Osteoblast (primary cell): ENCODE data around the gene IL1RL2. TPM values are rescaled to one million over a fixed set of nuclear protein-coding genes. Genes with fewer than 3 reads are reported as not detected.

ENCODE experiments used
- DNase-seq: peaks from one replicate; pipeline ENCODE4 v3.0.0; 2011; ENCODE audit warnings: low spot score, mixed read lengths; ENCODE audit not compliant: insufficient read length; ENCODE audit errors: missing footprints
- H2AFZ ChIP-seq: 2 replicates; pipeline ENCODE4 v1.6.0; 2011; ENCODE audit warnings: mild to moderate bottlenecking, low read length
- H3K27ac ChIP-seq: 2 replicates; pipeline ENCODE4 v1.5.1; 2011; ENCODE audit warnings: mild to moderate bottlenecking, low read depth, low read length, moderate library complexity
- H3K27me3 ChIP-seq: 2 replicates; pipeline ENCODE4 v1.6.0; 2012; ENCODE audit warnings: mild to moderate bottlenecking, control low read depth, inconsistent platforms, low read length, moderate library complexity; ENCODE audit not compliant: insufficient read depth
- H3K36me3 ChIP-seq: 2 replicates; pipeline ENCODE4 v1.5.1; 2011; ENCODE audit warnings: mild to moderate bottlenecking, low read length, control low read depth, moderate library complexity; ENCODE audit not compliant: insufficient read depth
- H3K4me1 ChIP-seq: 2 replicates; pipeline ENCODE4 v1.5.1; 2011; ENCODE audit warnings: mild to moderate bottlenecking, low read length, control low read depth, moderate library complexity; ENCODE audit not compliant: insufficient read depth
- H3K4me2 ChIP-seq: 2 replicates; pipeline ENCODE4 v1.6.0; 2011; ENCODE audit warnings: mild to moderate bottlenecking, low read length; ENCODE audit not compliant: insufficient read depth
- H3K4me3 ChIP-seq: fragments of 200-600 bp; sonication (generic); 3 replicates; pipeline ENCODE4 v1.5.1; 2012; ENCODE audit warnings: mild to moderate bottlenecking, low read length, inconsistent platforms; ENCODE audit not compliant: insufficient read depth
- H3K79me2 ChIP-seq: 2 replicates; pipeline ENCODE4 v1.6.0; 2012; ENCODE audit warnings: mild to moderate bottlenecking, low read length, control low read depth, inconsistent platforms; ENCODE audit not compliant: insufficient read depth
- H3K9me3 ChIP-seq: 2 replicates; pipeline ENCODE4 v1.5.1; 2011; ENCODE audit warnings: low read depth, low read length, control low read depth
- H4K20me1 ChIP-seq: 2 replicates; pipeline ENCODE4 v1.6.0; 2012; ENCODE audit warnings: mild to moderate bottlenecking, low read length, control low read depth; ENCODE audit not compliant: insufficient read depth
- total RNA-seq: library from RNA; depleted of rRNA; stranded (reverse); fragments of >200 nt; gene quantifications from 2 replicates; pipeline ENCODE4 v1.2.3, GENCODE V29; 2012
- TF ChIP-seq, protein P1 (sequence below): IDR thresholded peaks from 2 replicates; pipeline ENCODE4 v1.5.1; 2011; ENCODE audit warnings: mild to moderate bottlenecking, low read depth, low read length, moderate library complexity; ENCODE audit errors: extremely low read depth

The IL1RL2 gene
- total RNA-seq, 1 donor, result 0.72 TPM

DNA sequence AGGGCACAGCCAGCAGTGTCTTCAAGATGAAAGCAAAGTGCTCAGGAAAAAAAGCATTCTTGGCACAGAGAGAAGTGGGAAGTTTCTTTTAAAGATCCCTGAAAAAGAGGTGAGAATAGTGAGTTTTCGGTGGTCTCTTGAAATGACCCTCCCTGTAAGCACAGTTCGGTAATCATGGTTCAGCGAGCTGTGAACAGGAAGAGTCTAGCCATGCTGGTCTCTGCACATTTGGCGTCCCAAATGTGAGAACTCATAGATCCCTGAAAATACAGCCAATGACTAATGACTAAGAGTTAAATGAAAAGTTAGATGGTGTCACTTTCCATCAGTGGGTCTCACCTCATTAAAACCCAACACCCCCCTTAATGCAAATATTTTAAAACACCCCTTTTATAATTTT is 40.9 kb upstream of the IL1RL2 start:
- Histone ChIP-seq H3K4me3 (no peak overlapping the region), H4K20me1 (peaks cover 19% of the 10 kb centered on the region), H3K27ac (no peak overlapping the region), H3K79me2 (peaks cover 81% of the 10 kb centered on the region), H3K27me3 (no peaks in the 10 kb centered on the region), H3K4me1 (peaks cover 27% of the 10 kb centered on the region), H3K4me2 (no peak overlapping the region), H3K9me3 (peaks cover 25% of the 10 kb centered on the region), H2AFZ (no peak overlapping the region), H3K36me3 (peaks cover 39% of the 10 kb centered on the region)
- DNase-seq, result no peak
- TF ChIP-seq, protein P1, sequence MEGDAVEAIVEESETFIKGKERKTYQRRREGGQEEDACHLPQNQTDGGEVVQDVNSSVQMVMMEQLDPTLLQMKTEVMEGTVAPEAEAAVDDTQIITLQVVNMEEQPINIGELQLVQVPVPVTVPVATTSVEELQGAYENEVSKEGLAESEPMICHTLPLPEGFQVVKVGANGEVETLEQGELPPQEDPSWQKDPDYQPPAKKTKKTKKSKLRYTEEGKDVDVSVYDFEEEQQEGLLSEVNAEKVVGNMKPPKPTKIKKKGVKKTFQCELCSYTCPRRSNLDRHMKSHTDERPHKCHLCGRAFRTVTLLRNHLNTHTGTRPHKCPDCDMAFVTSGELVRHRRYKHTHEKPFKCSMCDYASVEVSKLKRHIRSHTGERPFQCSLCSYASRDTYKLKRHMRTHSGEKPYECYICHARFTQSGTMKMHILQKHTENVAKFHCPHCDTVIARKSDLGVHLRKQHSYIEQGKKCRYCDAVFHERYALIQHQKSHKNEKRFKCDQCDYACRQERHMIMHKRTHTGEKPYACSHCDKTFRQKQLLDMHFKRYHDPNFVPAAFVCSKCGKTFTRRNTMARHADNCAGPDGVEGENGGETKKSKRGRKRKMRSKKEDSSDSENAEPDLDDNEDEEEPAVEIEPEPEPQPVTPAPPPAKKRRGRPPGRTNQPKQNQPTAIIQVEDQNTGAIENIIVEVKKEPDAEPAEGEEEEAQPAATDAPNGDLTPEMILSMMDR, result no peak

DNA sequence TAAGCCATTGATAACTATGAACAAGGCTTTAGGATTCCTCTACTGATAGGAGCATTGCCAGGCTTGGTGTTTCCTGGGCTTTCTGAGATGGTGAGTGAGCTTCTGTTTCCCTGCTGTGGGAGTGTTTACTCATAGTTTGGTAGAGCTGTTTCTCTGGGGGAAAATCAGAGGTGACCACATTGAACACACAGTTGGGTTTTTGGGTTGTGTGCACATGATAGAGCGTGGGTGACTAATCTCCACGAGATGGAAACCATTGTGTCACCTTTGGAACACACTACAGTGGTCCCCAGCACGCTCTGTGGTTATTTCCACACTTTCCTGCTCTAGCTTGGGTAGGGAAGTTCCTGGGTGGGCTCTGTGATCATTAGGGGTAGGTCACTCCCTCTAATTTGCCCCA is 38.9 kb upstream of the IL1RL2 start:
- Histone ChIP-seq H4K20me1 (peaks cover 27% of the 10 kb centered on the region), H3K36me3 (peaks cover 42% of the 10 kb centered on the region), H3K27ac (peak overlapping the region; percentile 64), H3K9me3 (peaks cover 25% of the 10 kb centered on the region), H3K27me3 (no peaks in the 10 kb centered on the region), H2AFZ (no peak overlapping the region), H3K79me2 (peaks cover 93% of the 10 kb centered on the region), H3K4me2 (no peak overlapping the region), H3K4me3 (no peak overlapping the region), H3K4me1 (peaks cover 15% of the 10 kb centered on the region)
- no peak for DNase-seq
- TF ChIP-seq, protein P1, result no peak

DNA sequence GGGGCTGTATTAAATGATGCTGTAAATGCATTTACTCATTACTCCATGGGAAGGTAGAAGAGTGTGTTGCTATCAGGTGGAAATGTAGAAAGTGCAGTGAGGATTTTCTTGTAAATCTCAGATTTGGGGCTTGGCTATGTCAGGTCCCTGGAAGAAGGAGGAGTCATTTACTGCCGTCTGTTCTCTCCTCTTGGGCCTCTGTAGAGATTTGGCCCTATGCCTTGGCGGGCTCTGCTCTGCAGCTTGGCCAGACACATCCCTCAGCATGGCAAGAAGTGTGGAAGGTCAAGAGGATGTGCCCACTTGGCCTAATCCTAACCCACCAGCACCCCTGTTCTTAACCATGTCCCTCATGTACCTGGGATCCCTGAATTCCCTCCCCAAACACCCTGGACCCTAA is 37.6 kb upstream of the IL1RL2 start:
- Histone ChIP-seq H3K27ac (no peak overlapping the region), H3K4me1 (peaks cover 10% of the 10 kb centered on the region), H3K4me3 (no peak overlapping the region), H3K27me3 (no peaks in the 10 kb centered on the region), H3K4me2 (no peak overlapping the region), H4K20me1 (peaks cover 27% of the 10 kb centered on the region), H2AFZ (no peak overlapping the region), H3K79me2 (peaks cover 90% of the 10 kb centered on the region), H3K9me3 (peaks cover 25% of the 10 kb centered on the region), H3K36me3 (peaks cover 44% of the 10 kb centered on the region)
- DNase-seq, result no peak
- TF ChIP-seq, protein P1, result no peak

DNA sequence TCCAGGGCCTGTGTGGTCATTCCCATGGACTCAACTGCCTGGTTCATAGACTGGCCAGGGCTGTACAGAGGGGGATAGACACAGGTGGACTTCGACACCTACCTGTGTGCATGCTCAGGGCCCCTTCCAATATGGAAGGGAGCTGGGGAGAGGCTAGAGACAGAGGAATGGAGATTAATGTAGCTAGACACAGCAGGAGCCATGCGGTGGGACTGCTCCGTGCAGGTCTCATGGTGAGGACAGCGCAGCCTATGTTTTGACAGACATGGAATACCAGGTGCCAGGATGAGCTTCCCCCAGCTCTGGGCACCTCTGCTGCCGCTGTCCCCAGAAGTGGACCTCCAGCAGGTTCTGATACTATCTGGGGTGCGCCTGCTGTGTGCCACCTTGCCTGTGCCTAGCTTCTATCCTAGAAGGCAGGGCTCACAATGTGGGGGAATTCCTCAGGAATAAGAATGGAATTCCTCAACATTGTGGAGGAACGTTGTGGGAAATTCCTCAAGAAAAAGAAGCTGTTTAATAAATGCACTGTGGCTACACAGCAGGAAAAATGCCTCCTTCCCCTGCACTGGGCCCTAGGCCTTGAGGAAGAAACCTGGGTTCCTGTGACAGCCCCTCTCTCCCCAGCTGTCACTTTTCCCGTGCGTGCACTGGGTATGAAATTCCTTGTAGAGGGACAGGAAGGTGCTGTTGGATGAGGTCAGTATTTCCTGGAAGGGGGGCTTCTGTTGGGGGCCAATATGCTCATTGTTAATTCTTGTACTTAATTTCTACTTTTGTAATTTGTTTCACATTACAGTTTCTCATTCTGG is 37.0 kb upstream of the IL1RL2 start:
- Histone ChIP-seq H4K20me1 (peaks cover 27% of the 10 kb centered on the region), H3K9me3 (peaks cover 20% of the 10 kb centered on the region), H3K79me2 (peaks cover 87% of the 10 kb centered on the region), H3K27me3 (no peaks in the 10 kb centered on the region), H2AFZ (no peak overlapping the region), H3K4me3 (no peak overlapping the region), H3K27ac (no peak overlapping the region), H3K4me1 (peaks cover 10% of the 10 kb centered on the region), H3K36me3 (peaks cover 44% of the 10 kb centered on the region), H3K4me2 (no peak overlapping the region)
- no peak for DNase-seq
- TF ChIP-seq, protein P1, result no peak
